ENCODE results near the gene NAPEPLD. TPM values are rescaled to one million over a fixed set of nuclear protein-coding genes. Genes with fewer than 3 reads are reported as not detected.
"Not testable (repeated sequence)": the region's sequence is repeated elsewhere in the genome, so short reads cannot be mapped to it uniquely, and the experiment has no call there.

Gene NAPEPLD
- total RNA-seq, 1 donor from 2014 or later = 7.6 TPM

- H3K9me3 Mint-ChIP-seq (ENCODE audit: unreplicated experiment) = no peaks in the 10 kb centered on the region
- H3K36me3 ChIP-seq (ENCODE audit: insufficient read depth, low read length) = peaks cover 13% of the 10 kb centered on the region
- no peak overlapping the region for H3K9ac ChIP-seq (ENCODE audit: low read length)
- FAIRE-seq (no peak), DNase-seq (ENCODE audit: low read depth) (no peak)
- H3K27ac ChIP-seq (ENCODE audit: low read depth, low read length) = no peak overlapping the region
- peaks cover 4% of the 10 kb centered on the region for H3K4me1 Mint-ChIP-seq (ENCODE audit: low read depth, unreplicated experiment)
- no peaks in the 10 kb centered on the region for H3K27me3 Mint-ChIP-seq (ENCODE audit: low read depth, unreplicated experiment)
- peaks cover 1% of the 10 kb centered on the region for H3K4me1 ChIP-seq (ENCODE audit: insufficient read depth, low read length)
- H3K27me3 ChIP-seq (ENCODE audit: insufficient read depth, low read length) = no peaks in the 10 kb centered on the region
- no peak overlapping the region for H3K27ac Mint-ChIP-seq (ENCODE audit: unreplicated experiment)
- H3K36me3 Mint-ChIP-seq (ENCODE audit: low read depth, unreplicated experiment) = no peaks in the 10 kb centered on the region
- no peaks in the 10 kb centered on the region for H3K9me3 ChIP-seq (ENCODE audit: insufficient read depth, low read depth, low read length)
- no peak overlapping the region for H3K4me3 Mint-ChIP-seq (ENCODE audit: unreplicated experiment)
- no peak overlapping the region for H3K4me2 ChIP-seq (ENCODE audit: low read length)
- no peak overlapping the region for H3K4me3 ChIP-seq (ENCODE audit: insufficient read depth, low read depth, low read length)
- no peak for TF ChIP-seq EZH2 (IDR thresholded peaks at IDR 0.05; ENCODE audit: insufficient read depth, low read length)
- TF ChIP-seq, protein P1, sequence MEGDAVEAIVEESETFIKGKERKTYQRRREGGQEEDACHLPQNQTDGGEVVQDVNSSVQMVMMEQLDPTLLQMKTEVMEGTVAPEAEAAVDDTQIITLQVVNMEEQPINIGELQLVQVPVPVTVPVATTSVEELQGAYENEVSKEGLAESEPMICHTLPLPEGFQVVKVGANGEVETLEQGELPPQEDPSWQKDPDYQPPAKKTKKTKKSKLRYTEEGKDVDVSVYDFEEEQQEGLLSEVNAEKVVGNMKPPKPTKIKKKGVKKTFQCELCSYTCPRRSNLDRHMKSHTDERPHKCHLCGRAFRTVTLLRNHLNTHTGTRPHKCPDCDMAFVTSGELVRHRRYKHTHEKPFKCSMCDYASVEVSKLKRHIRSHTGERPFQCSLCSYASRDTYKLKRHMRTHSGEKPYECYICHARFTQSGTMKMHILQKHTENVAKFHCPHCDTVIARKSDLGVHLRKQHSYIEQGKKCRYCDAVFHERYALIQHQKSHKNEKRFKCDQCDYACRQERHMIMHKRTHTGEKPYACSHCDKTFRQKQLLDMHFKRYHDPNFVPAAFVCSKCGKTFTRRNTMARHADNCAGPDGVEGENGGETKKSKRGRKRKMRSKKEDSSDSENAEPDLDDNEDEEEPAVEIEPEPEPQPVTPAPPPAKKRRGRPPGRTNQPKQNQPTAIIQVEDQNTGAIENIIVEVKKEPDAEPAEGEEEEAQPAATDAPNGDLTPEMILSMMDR (IDR thresholded peaks at IDR 0.05; ENCODE audit: insufficient read depth, low read depth, low read length) = no peak
- no peaks in the 10 kb centered on the region for H4K20me1 ChIP-seq (ENCODE audit: insufficient read depth, low read length)
- H2AFZ ChIP-seq (ENCODE audit: low read depth, low read length) = no peak overlapping the region
- no peaks in the 10 kb centered on the region for H3K79me2 ChIP-seq (ENCODE audit: insufficient read depth, low read length)
Observed at GRCh38 chr7:103101543-103101942, 47.4 kb downstream of the NAPEPLD start.

GRCh38 chr7:103100348-103100747 lies 48.6 kb downstream of the NAPEPLD start:
- Mint-ChIP-seq H3K9me3 (ENCODE audit: unreplicated experiment) (no peaks in the 10 kb centered on the region), H3K27ac (ENCODE audit: unreplicated experiment) (no peak overlapping the region), H3K27me3 (ENCODE audit: low read depth, unreplicated experiment) (no peaks in the 10 kb centered on the region), H3K36me3 (ENCODE audit: low read depth, unreplicated experiment) (no peaks in the 10 kb centered on the region), H3K4me3 (ENCODE audit: unreplicated experiment) (no peak overlapping the region), H3K4me1 (ENCODE audit: low read depth, unreplicated experiment) (no peaks in the 10 kb centered on the region)
- no peak for TF ChIP-seq EZH2 (IDR thresholded peaks at IDR 0.05; ENCODE audit: insufficient read depth, low read length)
- TF ChIP-seq, protein P1 (IDR thresholded peaks at IDR 0.05; ENCODE audit: insufficient read depth, low read depth, low read length) = no peak
- Histone ChIP-seq H3K4me2 (ENCODE audit: low read length) (no peak overlapping the region), H3K36me3 (ENCODE audit: insufficient read depth, low read length) (peaks cover 17% of the 10 kb centered on the region), H3K4me1 (ENCODE audit: insufficient read depth, low read length) (no peaks in the 10 kb centered on the region), H4K20me1 (ENCODE audit: insufficient read depth, low read length) (no peaks in the 10 kb centered on the region), H3K9ac (ENCODE audit: low read length) (no peak overlapping the region), H3K27ac (ENCODE audit: low read depth, low read length) (no peak overlapping the region), H3K4me3 (ENCODE audit: insufficient read depth, low read depth, low read length) (no peak overlapping the region), H3K27me3 (ENCODE audit: insufficient read depth, low read length) (no peaks in the 10 kb centered on the region), H3K79me2 (ENCODE audit: insufficient read depth, low read length) (no peaks in the 10 kb centered on the region), H3K9me3 (ENCODE audit: insufficient read depth, low read depth, low read length) (no peaks in the 10 kb centered on the region), H2AFZ (ENCODE audit: low read depth, low read length) (no peak overlapping the region)
- FAIRE-seq = no peak
- DNase-seq (ENCODE audit: low read depth) = no peak

DNA sequence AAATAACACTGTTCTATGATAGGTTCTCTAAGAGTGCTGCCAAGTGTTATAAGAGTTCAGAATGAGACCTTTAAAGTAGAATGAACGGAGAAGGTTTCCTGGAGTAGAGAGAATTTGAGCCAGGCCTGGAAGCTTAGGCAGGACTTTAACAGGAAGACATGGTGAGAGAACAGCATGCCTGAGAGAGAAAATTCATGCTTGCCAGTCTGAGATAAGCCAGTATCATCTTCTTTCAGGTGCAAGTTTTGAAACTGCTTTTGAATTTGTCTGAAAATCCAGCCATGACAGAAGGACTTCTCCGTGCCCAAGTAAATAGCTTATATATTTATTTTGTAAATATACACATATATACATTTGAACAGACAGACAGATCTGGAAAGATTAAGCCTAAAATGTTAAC lies 51.9 kb downstream of the NAPEPLD start:
- Mint-ChIP-seq H3K36me3 (ENCODE audit: low read depth, unreplicated experiment) (no peaks in the 10 kb centered on the region), H3K4me3 (ENCODE audit: unreplicated experiment) (no peak overlapping the region), H3K4me1 (ENCODE audit: low read depth, unreplicated experiment) (peaks cover 2% of the 10 kb centered on the region), H3K27me3 (ENCODE audit: low read depth, unreplicated experiment) (no peaks in the 10 kb centered on the region), H3K9me3 (ENCODE audit: unreplicated experiment) (no peaks in the 10 kb centered on the region), H3K27ac (ENCODE audit: unreplicated experiment) (no peak overlapping the region)
- Histone ChIP-seq H3K9me3 (ENCODE audit: insufficient read depth, low read depth, low read length) (no peaks in the 10 kb centered on the region), H3K79me2 (ENCODE audit: insufficient read depth, low read length) (no peaks in the 10 kb centered on the region), H3K27me3 (ENCODE audit: insufficient read depth, low read length) (no peaks in the 10 kb centered on the region), H3K4me2 (ENCODE audit: low read length) (no peak overlapping the region), H4K20me1 (ENCODE audit: insufficient read depth, low read length) (no peaks in the 10 kb centered on the region), H3K9ac (ENCODE audit: low read length) (no peak overlapping the region), H3K4me3 (ENCODE audit: insufficient read depth, low read depth, low read length) (no peak overlapping the region), H3K36me3 (ENCODE audit: insufficient read depth, low read length) (peaks cover 10% of the 10 kb centered on the region), H2AFZ (ENCODE audit: low read depth, low read length) (no peak overlapping the region), H3K4me1 (ENCODE audit: insufficient read depth, low read length) (no peaks in the 10 kb centered on the region), H3K27ac (ENCODE audit: low read depth, low read length) (no peak overlapping the region)
- TF ChIP-seq EZH2 (IDR thresholded peaks at IDR 0.05; ENCODE audit: insufficient read depth, low read length) = no peak
- TF ChIP-seq, protein P1 (IDR thresholded peaks at IDR 0.05; ENCODE audit: insufficient read depth, low read depth, low read length) = no peak
- FAIRE-seq (no peak), DNase-seq (ENCODE audit: low read depth) (no peak)

- not testable (repeated sequence) for H2AFZ ChIP-seq (ENCODE audit: low read depth, low read length); H3K4me2 ChIP-seq (ENCODE audit: low read length); FAIRE-seq; H3K4me3 ChIP-seq (ENCODE audit: insufficient read depth, low read depth, low read length); H4K20me1 ChIP-seq (ENCODE audit: insufficient read depth, low read length); H3K9me3 Mint-ChIP-seq (ENCODE audit: unreplicated experiment); H3K79me2 ChIP-seq (ENCODE audit: insufficient read depth, low read length); H3K27ac ChIP-seq (ENCODE audit: low read depth, low read length); H3K27me3 ChIP-seq (ENCODE audit: insufficient read depth, low read length); H3K27me3 Mint-ChIP-seq (ENCODE audit: low read depth, unreplicated experiment); H3K4me1 Mint-ChIP-seq (ENCODE audit: low read depth, unreplicated experiment); H3K4me3 Mint-ChIP-seq (ENCODE audit: unreplicated experiment); H3K9ac ChIP-seq (ENCODE audit: low read length); H3K9me3 ChIP-seq (ENCODE audit: insufficient read depth, low read depth, low read length); H3K27ac Mint-ChIP-seq (ENCODE audit: unreplicated experiment); DNase-seq (ENCODE audit: low read depth); H3K4me1 ChIP-seq (ENCODE audit: insufficient read depth, low read length); H3K36me3 Mint-ChIP-seq (ENCODE audit: low read depth, unreplicated experiment)
- peaks cover 10% of the 10 kb centered on the region for H3K36me3 ChIP-seq (ENCODE audit: insufficient read depth, low read length)
Observed at GRCh38 chr7:103095558-103095957, 53.3 kb downstream of the NAPEPLD start.

Measured in astrocyte (in vitro differentiated cells and primary cell).